Neural cell (in vitro differentiated cells): ENCODE results near the gene OVAAL.

Experiments
- EZH2 ChIP-seq: fragments of 200-600, 300-800 bp; shearing (Covaris generic), sonication (generic); IDR thresholded peaks from 2 replicates; pipeline ENCODE4 v1.6.1; 2014; ENCODE audit warnings: antibody characterized with exemption, low read length, borderline replicate concordance, mild to moderate bottlenecking; ENCODE audit not compliant: insufficient read depth, poor library complexity, severe bottlenecking
- RAD21 ChIP-seq: fragments of 450-650 bp; conservative IDR thresholded peaks from 2 replicates; pipeline ENCODE4 v1.6.1; 2014; ENCODE audit warnings: antibody characterized with exemption, mild to moderate bottlenecking, moderate library complexity
- REST ChIP-seq: IDR thresholded peaks from 2 replicates; pipeline ENCODE4 v1.6.1; 2012; ENCODE audit warnings: borderline replicate concordance
- TF ChIP-seq, protein P1 (sequence below): fragments of 450-650 bp; IDR thresholded peaks from 2 replicates; pipeline ENCODE4 v1.5.1; 2014; ENCODE audit warnings: antibody characterized with exemption, mild to moderate bottlenecking, moderate library complexity; ENCODE audit not compliant: poor library complexity, severe bottlenecking

- TF ChIP-seq REST = no peak
- TF ChIP-seq, protein P1, sequence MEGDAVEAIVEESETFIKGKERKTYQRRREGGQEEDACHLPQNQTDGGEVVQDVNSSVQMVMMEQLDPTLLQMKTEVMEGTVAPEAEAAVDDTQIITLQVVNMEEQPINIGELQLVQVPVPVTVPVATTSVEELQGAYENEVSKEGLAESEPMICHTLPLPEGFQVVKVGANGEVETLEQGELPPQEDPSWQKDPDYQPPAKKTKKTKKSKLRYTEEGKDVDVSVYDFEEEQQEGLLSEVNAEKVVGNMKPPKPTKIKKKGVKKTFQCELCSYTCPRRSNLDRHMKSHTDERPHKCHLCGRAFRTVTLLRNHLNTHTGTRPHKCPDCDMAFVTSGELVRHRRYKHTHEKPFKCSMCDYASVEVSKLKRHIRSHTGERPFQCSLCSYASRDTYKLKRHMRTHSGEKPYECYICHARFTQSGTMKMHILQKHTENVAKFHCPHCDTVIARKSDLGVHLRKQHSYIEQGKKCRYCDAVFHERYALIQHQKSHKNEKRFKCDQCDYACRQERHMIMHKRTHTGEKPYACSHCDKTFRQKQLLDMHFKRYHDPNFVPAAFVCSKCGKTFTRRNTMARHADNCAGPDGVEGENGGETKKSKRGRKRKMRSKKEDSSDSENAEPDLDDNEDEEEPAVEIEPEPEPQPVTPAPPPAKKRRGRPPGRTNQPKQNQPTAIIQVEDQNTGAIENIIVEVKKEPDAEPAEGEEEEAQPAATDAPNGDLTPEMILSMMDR = no peak
- TF ChIP-seq EZH2 = no peak
- TF ChIP-seq RAD21 = no peak
Observed at GRCh38 chr1:180527101-180527669, 31.6 kb upstream of the OVAAL start.
